HG03571 (cell line): ENCODE results near the gene COMT.
"Not testable (repeated sequence)": the region's sequence is repeated elsewhere in the genome, so short reads cannot be mapped to it uniquely, and the experiment has no call there.

Experiments used
- ATAC-seq: cut with Tn5 transposase; IDR thresholded peaks from one replicate; pipeline ENCODE4 v1.9.1; 2021; ENCODE audit not compliant: unreplicated experiment

Gene COMT

GRCh38 chr22:19928207-19928606 is 13.4 kb upstream of the COMT start:
- ATAC-seq: no peak

GRCh38 chr22:19929586-19930550 is 11.7 kb upstream of the COMT start:
- ATAC-seq: no peak

- no peak for ATAC-seq
Measured at GRCh38 chr22:19930551-19931486, 10.8 kb upstream of the COMT start.

GRCh38 chr22:19931514-19931913 is 10.1 kb upstream of the COMT start:
- no peak for ATAC-seq

- no peak for ATAC-seq
Measured at GRCh38 chr22:19932367-19933206, 9.0 kb upstream of the COMT start.

DNA sequence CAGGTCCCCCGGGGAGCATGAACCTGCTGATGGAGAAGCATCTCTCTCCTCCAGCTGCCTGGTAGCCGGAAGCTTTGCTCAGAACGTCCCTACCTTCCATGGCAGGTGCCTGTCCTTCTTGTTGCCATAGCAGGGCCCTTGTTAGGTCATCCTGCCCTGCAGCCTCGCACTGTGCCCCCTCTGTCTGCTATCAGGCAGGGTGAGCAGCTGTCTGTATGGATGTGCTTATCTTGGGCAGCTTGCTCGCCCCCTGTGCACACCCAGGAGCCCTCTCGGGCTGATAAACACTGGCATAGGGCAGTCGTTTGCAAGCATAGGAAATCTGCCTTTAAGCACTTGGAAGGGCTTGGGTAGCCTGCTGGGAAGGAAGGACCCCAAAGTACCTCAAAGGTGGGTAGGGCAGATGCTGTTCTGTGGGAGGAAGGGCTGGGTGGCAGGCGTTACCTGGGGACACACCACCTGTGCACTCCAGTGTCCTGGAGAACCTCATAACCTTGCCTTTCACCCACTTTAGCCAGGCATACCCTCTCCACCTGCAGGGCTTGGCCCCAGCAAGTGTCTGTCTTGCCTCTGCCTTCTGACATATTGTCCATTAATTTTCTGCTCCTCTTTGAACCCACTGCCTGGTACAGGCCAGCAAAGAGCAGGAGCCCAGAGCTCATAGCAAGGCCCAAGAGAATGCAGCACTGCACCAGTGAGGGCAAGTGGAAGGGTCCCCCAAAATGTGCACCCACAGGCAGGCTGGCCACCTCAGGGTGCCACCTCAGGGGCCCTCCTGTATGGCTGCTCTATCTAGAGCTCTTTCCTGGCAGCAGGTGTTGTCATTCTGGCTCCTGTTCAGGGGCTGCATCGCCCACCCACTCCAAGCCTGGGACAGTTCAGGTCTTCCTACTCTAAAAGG is 8.0 kb upstream of the COMT start:
- no peak for ATAC-seq

GRCh38 chr22:19935123-19935718 is 6.4 kb upstream of the COMT start:
- ATAC-seq: not testable (repeated sequence)

GRCh38 chr22:19936513-19936912 is 5.1 kb upstream of the COMT start:
- no peak for ATAC-seq

DNA sequence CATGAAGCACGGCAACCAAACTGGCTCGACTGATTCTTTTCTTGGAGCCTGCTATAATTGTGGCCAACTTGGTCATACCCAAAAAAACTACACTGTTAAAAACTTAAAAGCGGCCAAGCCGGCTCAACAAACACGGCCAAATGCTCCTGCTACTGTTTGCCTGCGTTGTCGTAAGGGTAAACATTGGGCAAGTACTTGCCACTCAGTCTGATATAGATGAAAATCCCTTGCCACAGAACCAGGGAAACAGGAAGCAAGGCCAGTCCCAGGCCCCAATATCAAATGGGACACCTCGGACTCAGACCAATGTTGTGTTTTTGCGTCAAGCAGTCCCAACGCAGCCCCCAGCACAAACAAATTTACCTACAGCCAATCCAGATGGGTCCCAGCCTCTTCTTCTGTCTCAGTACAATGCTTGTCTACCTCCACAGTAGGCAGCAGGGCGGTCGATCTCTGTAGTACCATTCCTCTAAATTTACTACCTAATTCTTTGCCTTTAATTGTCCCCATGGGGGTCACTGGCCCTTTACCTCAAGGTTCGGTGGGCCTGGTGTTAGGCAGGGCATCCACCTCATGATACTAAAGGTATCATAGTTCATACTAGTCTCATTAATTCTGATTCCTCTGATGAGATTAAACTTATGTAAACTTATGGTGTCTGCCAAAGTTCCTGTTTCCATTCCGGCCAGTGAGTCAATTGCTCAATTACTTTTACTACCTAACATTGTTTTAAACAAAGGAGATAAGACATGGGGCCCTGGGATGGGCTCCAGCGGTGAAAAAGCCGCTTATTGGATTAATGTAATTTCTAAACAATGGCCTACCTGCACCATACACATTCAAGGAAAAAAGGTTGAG is 3.7 kb upstream of the COMT start:
- no peak for ATAC-seq

DNA sequence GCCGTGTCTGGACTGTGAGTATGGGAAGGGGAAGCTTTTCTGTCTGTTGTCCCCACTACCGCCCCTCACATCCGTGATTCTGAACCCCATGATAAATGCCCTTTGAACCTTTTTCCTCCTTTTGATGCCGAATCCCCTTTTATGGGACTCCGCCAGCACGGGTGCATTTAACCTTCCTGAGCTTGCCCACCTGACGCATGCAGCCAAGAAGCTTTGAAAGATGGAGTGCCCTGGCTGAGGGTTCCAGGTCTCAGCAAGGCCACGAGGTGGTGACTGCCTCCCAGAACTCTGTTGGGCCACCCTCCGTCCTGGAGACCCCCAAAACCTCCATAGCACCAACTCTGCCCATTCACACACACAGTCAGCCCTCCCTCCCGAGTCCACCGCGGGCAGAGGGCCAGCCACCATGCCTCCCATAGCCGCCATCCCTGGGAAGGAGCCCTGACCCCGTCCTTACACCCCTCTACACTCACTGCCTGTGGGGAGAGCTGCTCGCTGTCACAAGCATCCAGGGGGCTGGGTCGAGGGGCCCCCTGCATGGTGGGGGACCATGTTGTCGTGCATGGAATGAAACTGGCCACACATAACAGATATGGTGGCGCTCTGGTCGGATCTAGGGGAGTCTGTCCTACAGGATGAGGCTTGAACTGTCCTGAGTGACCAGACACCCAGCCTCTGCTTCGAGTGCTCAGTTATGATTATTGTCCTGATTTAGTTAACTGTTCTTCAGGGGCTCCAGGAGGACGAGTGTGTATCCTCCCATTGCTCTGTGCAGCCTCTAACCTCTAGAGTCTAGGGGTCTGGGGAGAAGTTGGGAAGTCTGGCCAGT is 822 bp upstream of the COMT start:
- ATAC-seq: no peak

GRCh38 chr22:19942157-19943081 is 847 bp downstream of the COMT start:
- no peak for ATAC-seq

DNA sequence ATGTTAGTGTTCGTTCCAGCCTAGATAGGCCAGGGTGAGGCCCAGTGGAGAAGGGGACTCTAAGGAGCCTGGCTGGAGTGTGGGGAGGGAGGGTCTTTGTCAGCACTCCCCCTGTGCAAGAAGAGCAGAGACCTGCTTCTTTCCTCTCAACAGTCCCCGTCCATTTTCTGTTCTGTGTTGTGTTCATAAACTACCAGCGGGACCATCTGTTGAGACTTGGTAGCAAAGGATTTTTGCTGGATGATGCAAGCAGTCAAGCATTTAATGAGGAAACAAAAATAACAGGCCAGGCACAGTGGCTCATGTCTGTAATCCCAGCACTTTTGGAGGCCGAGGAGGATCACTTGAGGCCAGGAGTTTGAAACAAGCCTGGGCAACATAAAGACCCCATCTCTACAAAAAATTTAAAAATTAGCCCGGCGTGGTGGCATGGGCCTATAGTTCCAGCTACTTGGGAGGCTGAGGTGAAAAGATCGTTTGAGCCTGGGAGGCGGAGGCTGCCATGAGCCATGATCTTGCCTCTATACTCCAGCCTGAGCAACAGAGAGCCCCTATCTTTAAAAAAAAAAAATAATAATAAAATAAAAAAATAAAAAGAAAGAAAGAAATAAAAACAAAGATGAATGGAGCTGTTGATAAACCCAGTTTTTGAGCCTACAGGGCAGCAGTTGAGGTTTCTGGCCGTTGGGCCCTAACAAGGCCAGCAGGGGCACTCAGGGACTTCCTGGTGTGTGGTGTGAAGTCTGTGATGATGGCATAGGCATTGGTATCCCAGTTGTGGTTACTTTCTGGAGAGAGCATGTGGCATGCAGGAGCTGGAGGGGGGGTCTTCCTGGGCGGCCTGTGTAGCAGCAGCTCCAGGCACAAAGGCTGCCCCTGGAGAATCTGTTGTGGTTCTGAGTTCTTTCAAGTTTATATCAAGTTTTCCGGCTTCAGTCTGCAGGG is 1.8 kb downstream of the COMT start:
- ATAC-seq: no peak

- ATAC-seq: no peak
Measured at GRCh38 chr22:19948057-19948760, 6.6 kb downstream of the COMT start.

DNA sequence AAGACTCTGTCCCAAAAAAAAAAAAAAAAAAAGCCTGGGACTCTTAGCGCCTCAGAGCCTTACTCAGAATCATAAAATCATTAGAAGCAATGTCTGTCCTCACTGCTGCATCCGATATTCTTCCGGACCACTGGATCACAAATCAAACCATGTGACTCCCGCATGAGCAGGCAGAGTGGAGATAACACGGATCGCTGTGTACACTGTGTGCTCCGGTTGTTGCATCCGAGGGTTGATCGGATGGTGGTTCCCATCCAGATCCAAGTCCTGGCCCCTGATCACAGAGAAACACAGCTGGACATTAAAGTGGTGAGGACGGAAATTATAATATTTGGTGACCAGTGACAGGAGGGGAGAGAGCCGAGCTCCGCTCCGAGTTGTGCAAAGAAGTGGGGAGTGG is 9.8 kb downstream of the COMT start:
- ATAC-seq: no peak
